Measurements from ENCODE around the gene AKT1. TPM values are rescaled to one million over a fixed set of nuclear protein-coding genes. Genes with fewer than 3 reads are reported as not detected.

AKT1 gene
- polyA plus RNA-seq, 1 experiment: 104 TPM

DNA sequence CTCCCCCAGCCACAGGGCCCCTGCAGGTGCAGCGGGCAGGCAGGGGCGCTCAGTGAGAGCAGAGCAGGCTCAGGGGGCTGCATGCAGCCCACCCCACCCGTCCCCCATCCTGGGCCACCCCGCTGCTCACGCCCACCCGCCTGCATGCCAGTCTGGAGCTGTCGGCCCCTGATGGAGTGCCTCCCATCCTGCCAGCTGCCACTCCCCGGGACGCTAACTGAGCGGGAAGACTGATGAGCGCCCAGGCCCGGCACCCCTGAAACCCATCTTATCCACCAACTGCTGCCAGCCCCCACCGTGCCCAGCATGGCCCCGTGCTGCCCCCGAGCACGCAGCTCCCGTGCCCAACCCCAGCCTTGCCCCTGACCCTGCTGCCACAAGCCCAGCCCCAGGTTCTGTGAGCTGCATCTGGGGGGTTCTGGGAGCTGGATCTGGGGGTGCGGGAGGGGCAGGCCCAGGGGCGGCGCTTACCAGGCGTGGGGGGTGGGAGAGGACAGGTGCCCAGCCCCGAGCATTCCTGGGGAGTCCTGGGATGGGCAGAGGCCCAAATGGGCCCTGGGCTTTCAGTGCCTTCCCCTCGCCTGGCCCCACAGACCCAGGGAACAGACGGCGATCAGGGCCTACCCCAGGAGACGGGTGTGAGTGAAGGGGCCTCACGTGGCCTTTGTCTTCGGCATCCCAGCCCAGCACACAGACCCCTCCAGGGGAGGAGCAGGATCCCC is 13.3 kb downstream of the AKT1 start:
- TF ChIP-seq, protein P1, sequence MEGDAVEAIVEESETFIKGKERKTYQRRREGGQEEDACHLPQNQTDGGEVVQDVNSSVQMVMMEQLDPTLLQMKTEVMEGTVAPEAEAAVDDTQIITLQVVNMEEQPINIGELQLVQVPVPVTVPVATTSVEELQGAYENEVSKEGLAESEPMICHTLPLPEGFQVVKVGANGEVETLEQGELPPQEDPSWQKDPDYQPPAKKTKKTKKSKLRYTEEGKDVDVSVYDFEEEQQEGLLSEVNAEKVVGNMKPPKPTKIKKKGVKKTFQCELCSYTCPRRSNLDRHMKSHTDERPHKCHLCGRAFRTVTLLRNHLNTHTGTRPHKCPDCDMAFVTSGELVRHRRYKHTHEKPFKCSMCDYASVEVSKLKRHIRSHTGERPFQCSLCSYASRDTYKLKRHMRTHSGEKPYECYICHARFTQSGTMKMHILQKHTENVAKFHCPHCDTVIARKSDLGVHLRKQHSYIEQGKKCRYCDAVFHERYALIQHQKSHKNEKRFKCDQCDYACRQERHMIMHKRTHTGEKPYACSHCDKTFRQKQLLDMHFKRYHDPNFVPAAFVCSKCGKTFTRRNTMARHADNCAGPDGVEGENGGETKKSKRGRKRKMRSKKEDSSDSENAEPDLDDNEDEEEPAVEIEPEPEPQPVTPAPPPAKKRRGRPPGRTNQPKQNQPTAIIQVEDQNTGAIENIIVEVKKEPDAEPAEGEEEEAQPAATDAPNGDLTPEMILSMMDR (IDR thresholded peaks at IDR 0.05; ENCODE audit: low read depth, low read length): no peak
- H3K27me3 ChIP-seq (ENCODE audit: control insufficient read depth, insufficient read depth, low read length): no peaks in the 10 kb centered on the region
- POLR2A ChIA-PET: interaction anchor here (0.9 kb wide), 1 partner anchor 30 kb away, joined by 3 read pairs; no protein-coding TSS in a partner anchor

DNA sequence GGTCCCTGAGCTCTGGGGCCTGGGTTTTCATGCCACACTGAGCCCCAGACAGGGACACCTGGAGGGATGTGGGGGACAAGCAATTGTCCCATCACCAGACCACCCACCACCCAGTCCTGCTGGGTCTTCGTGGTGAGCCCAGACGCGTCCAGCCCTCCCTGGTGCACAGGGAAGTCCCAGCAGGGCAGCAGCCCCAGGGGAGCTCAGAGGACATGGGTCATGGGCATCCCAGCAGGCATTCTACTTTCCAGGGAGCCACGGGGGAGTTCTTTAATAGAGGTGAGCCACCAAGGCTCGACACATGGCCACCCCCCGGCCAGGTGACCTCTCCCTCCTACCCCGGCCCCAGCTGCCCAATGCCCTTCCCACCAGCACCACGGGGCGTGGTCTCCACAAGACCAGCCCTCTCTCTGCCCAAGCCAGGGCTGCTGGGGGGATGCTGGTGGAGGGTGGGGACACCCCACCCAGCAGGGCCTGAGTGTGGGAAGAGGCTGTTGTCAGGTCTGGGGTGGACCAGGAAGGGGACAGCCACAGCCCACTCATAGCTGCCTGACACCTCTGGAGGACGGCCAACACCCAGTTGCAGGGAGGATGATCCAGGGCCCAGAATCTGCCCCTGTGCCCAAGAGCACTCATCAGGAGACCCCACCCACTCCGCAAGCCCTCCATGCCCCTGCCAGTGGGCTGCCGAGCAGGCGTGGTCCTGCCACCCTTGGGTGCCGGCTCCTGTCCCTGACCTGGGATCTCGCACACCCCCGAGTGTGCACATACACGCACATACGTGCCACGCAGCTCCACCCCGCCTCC is 14.1 kb downstream of the AKT1 start:
- TF ChIP-seq, protein P1 (IDR thresholded peaks at IDR 0.05; ENCODE audit: low read depth, low read length): no peak
- DNase-seq (ENCODE audit: low read depth, low spot score): no peak
- peaks cover 4% of the 10 kb centered on the region; the same call in 1 of the 2 replicates for H3K9me3 ChIP-seq (ENCODE audit: control insufficient read depth, insufficient read depth, low read length)
- CTCF ChIA-PET: interaction anchor here (1.9 to 2.7 kb wide), 2 partner anchors 13 to 45 kb away, joined by 7 to 12 read pairs; no protein-coding TSS in a partner anchor
- POLR2A ChIA-PET: interaction anchor here (0.9 kb wide), 1 partner anchor 29 kb away, joined by 3 read pairs; no protein-coding TSS in a partner anchor
- no peak overlapping the region for H3K27ac ChIP-seq (ENCODE audit: low read depth, low read length)
- no peak overlapping the region for H3K4me3 ChIP-seq (ENCODE audit: low read depth, low read length)
- H3K27me3 ChIP-seq (ENCODE audit: control insufficient read depth, insufficient read depth, low read length): no peaks in the 10 kb centered on the region

More for the DNA sequence above, 13.3 kb downstream of the AKT1 start:
- no peaks in the 10 kb centered on the region; the same call in 1 of the 2 replicates for H3K9me3 ChIP-seq (ENCODE audit: control insufficient read depth, insufficient read depth, low read length)
- no peak overlapping the region for H3K27ac ChIP-seq (ENCODE audit: low read depth, low read length)
- H3K4me3 ChIP-seq (ENCODE audit: low read depth, low read length): no peak overlapping the region
- CTCF ChIA-PET: interaction anchor here (1.9 to 2.7 kb wide), 2 partner anchors 14 to 44 kb away, joined by 7 to 12 read pairs; no protein-coding TSS in a partner anchor
- no peak for DNase-seq (ENCODE audit: low read depth, low spot score)

DNA sequence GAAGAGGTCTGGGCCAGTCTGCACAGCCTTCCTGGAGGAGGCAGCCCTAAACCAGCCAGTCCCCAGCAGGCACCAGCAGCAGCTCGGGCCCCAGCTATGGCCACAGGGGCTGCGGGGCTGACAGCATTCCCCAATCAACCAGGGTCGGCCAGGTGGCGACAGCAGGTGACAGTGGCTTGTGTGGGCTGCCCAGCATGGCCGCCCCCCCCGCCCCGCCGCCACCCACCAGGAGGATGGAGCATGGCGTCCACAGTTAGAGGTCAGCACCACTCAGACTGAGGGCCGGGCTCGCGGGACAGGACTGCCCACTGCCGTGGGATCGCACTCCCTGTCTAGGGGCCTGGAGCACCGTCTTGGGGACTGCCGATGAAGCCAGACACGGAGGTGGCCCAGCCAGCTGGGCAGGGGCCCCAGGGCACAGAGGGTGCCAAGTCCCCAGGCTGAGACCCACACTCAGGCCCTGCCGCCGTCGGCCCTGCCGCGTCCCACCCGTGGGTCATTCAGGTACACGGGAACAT is 15.0 kb downstream of the AKT1 start:
- ChIA-PET POLR2A (interaction anchor here (0.6 kb wide), 1 partner anchor 28 kb away, joined by 3 read pairs; the partner anchor contains the start of gene SIVA1), CTCF (interaction anchor here (1.9 to 2.7 kb wide), 2 partner anchors 12 to 46 kb away, joined by 7 to 12 read pairs; no protein-coding TSS in a partner anchor)
- no peak overlapping the region for H3K27ac ChIP-seq (ENCODE audit: low read depth, low read length)
- H3K9me3 ChIP-seq (ENCODE audit: control insufficient read depth, insufficient read depth, low read length): peaks cover 7% of the 10 kb centered on the region; the same call in 1 of the 2 replicates
- TF ChIP-seq, protein P1 (IDR thresholded peaks at IDR 0.05; ENCODE audit: low read depth, low read length): no peak
- no peaks in the 10 kb centered on the region for H3K27me3 ChIP-seq (ENCODE audit: control insufficient read depth, insufficient read depth, low read length)
- no peak overlapping the region for H3K4me3 ChIP-seq (ENCODE audit: low read depth, low read length)
- DNase-seq (ENCODE audit: low read depth, low spot score): no peak

DNA sequence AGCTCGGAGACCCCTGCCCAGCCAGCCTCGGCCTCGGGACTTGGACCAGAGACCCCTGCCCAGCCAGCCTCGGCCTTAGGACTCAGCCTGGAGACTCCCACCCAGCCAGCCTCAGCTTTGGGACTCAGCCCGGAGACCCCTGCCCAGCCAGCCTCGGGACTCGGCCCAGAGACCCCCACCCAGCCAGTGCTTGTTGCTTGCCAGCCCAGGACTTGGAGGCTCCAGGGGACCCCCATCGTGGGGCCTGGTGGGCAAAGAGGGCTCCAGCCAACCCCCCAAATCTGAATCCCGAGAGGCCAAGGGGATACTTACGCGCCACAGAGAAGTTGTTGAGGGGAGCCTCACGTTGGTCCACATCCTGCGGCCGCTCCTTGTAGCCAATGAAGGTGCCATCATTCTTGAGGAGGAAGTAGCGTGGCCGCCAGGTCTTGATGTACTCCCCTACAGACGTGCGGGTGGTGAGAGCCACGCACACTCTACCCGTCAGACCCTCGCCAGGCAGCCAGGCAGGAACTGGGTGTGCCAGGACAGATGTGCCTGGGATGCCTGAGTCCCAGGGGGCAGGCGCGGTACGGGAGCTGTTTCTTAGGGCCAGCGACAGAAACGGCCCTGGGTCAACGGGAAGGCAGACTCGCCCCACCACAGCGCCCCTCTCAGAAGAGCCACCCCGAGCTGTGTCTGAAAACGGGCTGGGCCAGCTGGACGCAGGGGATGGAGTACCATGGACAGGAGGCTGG is 15.6 kb downstream of the AKT1 start:
- ChIA-PET CTCF (interaction anchor here (1.4 to 2.7 kb wide), 2 partner anchors 11 to 46 kb away, joined by 7 to 12 read pairs (median 9); no protein-coding TSS in a partner anchor), POLR2A (interaction anchor here (0.6 kb wide), 1 partner anchor 27 kb away, joined by 3 read pairs; the partner anchor contains the start of gene SIVA1)
- TF ChIP-seq, protein P1 (IDR thresholded peaks at IDR 0.05; ENCODE audit: low read depth, low read length): no peak
- Histone ChIP-seq H3K4me3 (ENCODE audit: low read depth, low read length) (no peak overlapping the region), H3K27ac (ENCODE audit: low read depth, low read length) (no peak overlapping the region), H3K9me3 (ENCODE audit: control insufficient read depth, insufficient read depth, low read length) (peaks cover 7% of the 10 kb centered on the region; the same call in 1 of the 2 replicates), H3K27me3 (ENCODE audit: control insufficient read depth, insufficient read depth, low read length) (no peaks in the 10 kb centered on the region)
- no peak for DNase-seq (ENCODE audit: low read depth, low spot score)
